IPS-18c (cell line): ENCODE data around the gene KRT73.

Experiments used
- H3K4me3 ChIP-seq: 2 replicates; pipeline ENCODE4 v1.7.0; 2013; ENCODE audit warnings: low read depth, mild to moderate bottlenecking, low read length, moderate library complexity; ENCODE audit not compliant: insufficient read depth
- H3K9me3 ChIP-seq: one replicate; pipeline ENCODE4 v1.6.1; 2013; ENCODE audit warnings: mild to moderate bottlenecking, low read length, moderate library complexity; ENCODE audit not compliant: control insufficient read depth, insufficient read depth

KRT73 gene

DNA sequence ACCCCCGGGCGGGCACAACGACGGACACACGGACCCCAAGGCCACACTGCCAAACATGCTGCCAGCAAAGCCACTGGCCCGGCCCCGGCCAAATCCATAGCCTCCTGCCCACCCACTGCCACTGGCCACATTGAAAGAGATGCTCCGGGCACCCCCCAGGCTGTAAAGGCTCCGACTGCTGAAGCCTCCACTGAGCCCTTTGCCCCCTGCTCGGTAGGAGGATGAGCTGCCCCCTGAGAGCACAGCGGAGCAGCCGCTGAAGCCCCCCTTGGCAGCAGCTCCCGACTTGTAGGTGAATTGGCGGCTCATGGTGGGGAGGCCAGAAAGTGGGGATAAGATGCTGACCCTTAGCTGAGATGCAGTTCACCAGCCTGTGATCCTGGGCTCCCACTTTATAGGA lies at the start of gene KRT73:
TSS of gene KRT73 (minus strand) at position 344 of the 400 bp plus-strand sequence. CDS start at position 309, 35 bp downstream.
- Histone ChIP-seq H3K4me3 (no peak within 1 kb of the TSS), H3K9me3 (no peaks in the 10 kb centered on the region)

DNA sequence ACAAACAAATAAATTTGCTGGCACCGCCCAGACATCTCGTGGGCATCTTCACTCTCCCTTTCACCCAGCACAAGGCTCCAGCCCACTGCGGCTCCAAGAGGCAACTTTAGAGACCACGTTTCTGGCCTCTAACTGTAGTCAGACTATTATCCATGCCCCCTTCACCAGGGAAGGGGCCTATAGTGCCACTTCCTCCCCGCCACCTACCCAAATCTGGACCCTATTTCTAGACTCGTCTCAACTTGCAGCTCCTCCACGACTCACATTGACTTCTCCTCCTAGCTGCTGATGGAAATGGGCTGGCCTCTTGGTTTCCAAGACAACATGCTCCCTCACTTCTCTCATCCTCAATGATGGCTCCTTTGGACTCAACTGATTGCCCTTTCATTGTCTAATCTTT lies 49.6 kb upstream of the KRT73 start:
- no peak overlapping the region for H3K4me3 ChIP-seq
- H3K9me3 ChIP-seq, result no peaks in the 10 kb centered on the region

DNA sequence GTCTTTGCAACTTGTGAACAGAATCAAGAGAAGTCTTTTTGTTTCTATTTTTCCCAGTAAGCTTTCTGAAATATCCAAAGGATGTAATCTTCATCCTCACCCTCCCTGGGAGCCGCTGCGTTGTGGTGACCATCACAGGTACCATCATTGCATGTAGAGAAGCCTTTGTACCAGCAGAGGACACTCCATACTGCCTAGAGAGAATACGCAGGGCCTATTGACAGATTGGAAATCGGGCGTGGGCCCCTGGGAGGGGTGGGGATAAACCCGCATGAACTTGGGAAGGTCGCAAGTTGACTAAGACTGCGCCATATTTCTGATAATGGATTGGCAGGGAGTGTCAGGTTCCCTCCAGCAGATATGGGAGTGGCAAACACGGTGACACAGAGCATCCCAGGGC lies 49.1 kb upstream of the KRT73 start:
- Histone ChIP-seq H3K9me3 (no peaks in the 10 kb centered on the region), H3K4me3 (no peak overlapping the region)

DNA sequence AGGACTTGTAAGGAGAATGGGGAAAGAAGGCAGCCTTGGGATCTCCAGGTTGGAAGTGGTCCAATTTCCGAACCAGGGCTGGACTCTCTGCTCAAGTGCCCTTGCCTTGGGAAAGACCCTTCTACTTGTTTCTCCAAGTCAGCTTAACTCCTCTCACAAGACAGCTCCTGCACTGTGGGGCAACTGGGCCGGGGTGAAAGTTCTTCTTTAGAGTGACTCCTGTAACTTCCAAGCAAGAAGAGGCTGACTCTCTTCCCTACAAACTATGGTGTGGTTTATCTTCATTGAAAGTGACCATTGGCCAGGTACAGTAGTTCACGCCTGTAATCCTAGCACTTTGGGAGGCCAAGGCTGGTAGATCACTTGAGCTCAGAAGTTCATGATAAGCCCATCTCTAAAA lies 48.1 kb upstream of the KRT73 start:
- no peak overlapping the region for H3K4me3 ChIP-seq
- no peaks in the 10 kb centered on the region for H3K9me3 ChIP-seq

DNA sequence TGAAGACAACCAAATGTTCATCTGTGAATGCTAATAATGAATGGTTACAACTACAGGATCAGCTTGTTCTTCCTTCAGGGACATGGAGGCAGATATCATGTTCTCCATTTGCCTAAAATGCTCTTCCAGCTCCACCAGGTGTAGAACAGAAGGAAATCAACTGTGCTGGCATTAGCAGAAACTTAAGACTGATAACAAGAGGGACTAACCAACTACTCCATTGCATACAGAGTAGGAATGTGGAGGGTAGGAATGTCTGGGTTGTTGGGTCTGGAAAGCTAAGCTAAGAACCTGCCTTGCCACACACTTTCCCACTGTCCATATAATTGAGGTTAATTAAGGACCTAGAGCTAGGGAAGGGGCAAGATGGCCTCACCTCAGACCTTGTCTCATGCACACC lies 45.1 kb upstream of the KRT73 start:
- Histone ChIP-seq H3K9me3 (no peaks in the 10 kb centered on the region), H3K4me3 (no peak overlapping the region)

DNA sequence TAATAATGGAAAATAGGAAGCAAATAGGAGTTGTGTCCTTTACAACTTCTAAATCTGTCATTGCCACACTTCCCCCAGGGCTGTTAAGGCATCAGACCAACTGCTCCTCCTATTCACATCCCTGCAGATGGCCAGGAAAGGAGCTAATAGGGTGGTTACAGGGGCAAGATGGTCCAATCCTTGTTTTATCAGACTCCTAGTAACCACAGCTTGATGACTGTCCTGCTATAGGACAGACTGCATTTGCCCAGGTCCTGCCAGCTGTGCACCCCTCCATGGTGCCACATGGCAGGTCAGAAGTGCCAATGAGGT lies 44.5 kb upstream of the KRT73 start:
- Histone ChIP-seq H3K9me3 (no peaks in the 10 kb centered on the region), H3K4me3 (no peak overlapping the region)

DNA sequence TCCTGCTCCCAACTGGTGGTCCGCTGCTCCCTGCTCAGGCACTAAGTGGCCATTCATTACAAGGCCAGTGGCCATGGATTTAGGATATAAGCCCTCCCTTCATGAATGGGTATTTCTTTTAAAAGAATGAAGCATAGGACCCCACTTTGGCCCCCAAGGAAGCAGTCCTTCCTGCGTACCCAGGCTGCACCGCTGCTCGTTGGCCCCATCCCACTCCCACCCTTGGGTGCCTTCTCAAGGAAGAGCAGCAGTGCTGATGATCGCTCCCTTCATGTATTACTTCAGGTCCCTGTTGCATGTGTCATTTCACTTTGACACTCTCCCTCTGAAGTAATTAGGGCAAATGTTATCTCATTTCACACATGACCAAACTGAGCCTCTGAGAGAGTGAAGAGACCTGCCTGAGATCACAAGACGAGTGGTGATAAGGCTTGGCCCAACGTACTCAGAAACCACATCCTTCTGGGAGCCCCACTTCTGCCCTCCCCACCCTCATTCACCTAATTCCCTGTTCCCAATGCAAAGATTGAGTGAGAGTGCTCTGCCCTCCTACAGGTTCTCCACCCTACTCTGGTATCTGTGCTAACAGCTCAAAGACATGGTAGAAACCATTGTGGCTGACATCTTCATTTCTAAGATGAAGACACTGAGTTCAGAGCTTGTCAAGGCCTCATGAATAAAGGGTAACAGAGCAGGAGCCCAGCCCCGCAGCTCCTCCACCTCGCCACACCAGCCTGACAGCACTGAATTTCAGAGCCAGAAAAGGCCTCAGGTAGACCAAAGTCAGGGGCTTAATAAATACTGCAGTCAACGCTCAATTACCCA lies 43.9 kb upstream of the KRT73 start:
- Histone ChIP-seq H3K4me3 (no peak overlapping the region), H3K9me3 (no peaks in the 10 kb centered on the region)

DNA sequence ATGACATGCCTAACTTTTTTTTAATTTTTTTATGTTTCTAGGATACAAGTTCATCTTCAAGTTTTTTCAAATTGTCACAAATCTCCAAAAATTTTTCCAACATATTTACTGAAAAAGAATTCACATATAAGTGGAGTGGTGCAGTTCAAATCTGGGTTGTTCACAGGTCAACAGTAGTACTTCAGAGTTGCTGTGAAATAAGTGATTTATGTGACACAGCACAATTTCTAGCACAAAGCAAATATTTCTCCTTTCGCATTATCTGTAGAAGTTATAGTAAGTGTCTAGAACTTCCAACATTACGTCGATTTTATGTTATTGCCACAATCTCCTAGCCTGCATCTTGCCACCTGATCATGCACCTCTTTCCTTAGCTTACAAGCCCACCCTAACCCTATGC lies 43.3 kb upstream of the KRT73 start:
- H3K4me3 ChIP-seq, result no peak overlapping the region

DNA sequence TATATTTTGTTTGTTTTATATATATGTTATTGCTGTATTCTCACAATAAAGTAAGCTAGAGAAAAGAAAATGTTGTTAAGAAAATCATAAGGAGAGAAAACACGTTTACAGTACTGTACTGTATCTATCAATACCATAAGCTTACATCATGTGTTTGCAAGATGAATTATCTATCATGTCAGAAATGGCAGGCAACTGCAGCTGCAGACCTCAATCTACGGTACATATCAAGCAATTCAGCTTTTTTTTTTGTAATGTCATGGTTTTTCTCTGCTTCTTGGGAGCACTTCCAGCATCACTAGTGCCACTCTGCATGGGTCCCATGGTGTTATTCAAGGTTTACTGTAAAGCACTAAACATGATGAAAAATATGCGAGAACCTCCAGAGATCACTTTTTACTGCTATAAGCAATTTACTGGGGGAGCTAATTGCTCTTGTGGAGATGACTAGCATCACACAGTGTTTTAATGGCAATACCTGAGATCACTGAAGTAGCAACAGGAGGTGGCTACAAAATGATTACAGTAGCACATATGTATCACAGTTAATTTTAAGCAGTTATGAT lies 42.7 kb upstream of the KRT73 start:
- no peaks in the 10 kb centered on the region for H3K9me3 ChIP-seq
- no peak overlapping the region for H3K4me3 ChIP-seq

More for the DNA sequence above, 43.3 kb upstream of the KRT73 start:
- H3K9me3 ChIP-seq, result no peaks in the 10 kb centered on the region

DNA sequence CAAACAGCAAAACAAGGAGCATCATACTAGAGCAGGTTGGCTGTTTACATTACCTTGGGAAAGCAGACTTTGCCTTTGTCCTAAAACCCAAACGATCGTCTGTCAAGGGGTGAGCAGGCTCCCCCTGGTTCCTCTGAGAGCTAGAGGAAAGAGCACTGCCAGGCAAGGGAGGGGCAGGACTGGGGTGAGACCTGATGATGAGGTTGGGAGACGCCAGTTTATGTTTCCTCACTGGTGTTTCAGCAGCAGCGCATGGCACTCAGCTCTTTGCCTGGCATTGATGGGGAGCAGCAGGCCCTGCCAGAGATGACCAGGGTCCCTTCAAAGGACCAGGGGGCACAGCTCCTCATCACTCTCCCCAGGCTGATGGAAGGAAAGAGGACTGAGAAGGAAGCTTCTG lies 41.6 kb upstream of the KRT73 start:
- no peak overlapping the region for H3K4me3 ChIP-seq
- no peaks in the 10 kb centered on the region for H3K9me3 ChIP-seq

DNA sequence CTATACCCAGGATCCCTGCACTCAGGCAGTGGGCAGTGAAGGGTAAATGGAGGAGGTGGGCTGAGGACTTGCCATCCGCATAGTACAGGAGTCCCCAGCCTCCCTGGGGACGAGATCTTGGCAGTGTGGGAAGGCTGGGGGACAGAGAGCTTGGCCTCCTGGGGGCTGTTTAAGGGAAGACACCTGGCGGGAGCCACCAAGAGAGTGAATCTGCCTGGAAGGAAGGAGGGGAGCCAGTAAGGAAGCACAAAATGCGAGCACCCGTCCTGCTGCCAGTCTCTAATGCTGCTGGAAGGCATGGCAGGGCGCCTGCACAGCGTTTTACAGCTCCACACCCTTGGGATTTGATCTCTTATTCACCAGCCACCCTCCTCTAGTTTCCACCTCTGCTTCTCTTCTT lies 41.0 kb upstream of the KRT73 start:
- no peaks in the 10 kb centered on the region for H3K9me3 ChIP-seq
- no peak overlapping the region for H3K4me3 ChIP-seq

DNA sequence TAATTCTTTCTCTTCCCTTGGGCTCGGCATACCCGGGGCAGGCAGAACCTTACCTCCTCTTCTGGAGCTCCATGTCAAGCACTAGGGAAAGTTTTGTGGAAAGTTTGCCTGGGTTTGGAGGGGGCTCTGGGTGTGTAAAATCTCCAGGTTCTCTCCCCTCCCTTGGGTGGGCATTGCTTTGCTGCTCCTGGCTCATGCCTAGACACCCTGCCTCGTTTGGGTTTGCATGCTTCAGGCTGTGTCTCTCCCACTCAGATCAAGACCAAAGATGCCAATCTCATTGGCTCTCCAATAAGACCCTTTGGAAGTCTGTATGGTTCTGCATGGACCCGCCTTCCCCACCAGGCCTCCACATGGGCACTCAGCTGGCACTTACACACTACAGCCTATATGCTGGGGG lies 39.8 kb upstream of the KRT73 start:
- Histone ChIP-seq H3K9me3 (no peaks in the 10 kb centered on the region), H3K4me3 (no peak overlapping the region)

DNA sequence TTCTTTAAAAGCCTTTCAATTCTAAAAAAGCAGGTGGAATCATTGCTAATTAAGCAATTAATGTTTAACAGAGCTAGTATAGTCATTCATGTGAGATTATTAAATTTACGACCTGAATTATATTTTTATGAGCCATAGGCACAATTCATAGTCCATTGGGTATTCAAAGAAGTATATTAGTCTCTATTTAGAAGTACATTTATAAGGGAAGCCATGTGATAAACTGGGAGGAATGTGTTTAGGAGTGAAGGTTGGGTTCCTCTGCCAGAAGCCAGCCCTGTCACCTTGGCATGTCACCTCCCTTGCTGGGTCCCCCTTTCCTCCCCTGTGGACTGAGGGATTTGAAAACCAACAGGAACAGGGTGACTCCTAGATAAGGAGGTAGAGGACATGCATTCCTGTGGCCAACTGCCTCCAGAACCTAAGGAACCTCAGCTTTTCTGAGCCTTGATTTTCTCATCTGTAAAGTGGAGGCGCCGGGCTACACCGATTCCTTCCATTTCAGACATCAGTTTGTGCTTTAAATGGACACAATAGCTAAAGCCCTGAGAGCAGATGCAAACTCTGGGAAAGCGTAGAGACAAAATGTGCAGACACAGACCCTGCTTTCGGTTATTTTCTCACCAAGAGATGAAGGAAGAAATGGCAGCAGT lies 39.0 kb upstream of the KRT73 start:
- H3K4me3 ChIP-seq, result no peak overlapping the region
- no peaks in the 10 kb centered on the region for H3K9me3 ChIP-seq

DNA sequence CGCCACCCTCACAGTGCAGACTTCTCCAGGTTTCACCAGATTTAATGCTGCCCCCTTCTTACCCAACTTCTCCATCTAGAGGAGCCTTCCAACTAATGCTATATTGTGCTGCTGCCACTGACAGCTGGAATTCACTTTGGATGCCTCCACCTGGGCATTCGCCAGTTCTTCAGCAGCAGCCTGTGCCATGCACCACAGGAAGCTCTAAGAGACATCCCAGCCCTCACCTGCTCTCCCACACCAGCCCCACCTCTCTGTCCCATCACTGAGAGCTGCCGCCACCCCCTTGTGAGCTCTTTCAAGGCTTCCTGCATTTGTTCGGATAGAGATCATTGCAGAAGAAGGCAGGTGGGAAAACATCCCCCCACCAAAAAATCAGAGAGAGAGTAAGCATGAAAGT lies 38.3 kb upstream of the KRT73 start:
- Histone ChIP-seq H3K4me3 (no peak overlapping the region), H3K9me3 (no peaks in the 10 kb centered on the region)

DNA sequence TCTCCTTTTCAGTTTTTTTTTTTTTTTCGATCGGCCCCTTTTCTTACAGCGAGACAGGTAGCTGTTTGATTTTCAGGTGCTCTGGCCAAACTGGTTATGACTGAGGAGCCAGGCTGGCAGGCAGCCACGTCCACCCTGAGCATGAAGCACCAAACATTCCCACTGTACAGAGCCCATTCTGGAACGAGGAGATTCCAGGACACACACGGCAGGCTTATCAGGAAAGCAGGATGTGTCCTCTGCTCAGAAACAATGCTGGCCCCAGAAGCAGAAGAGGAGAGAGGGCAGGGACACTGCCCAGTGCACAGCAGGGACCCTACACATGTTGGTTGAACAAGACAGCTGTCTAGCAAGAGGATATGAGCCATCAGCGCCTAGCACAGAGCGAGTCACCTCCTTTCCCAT lies 37.4 kb upstream of the KRT73 start:
- Histone ChIP-seq H3K4me3 (no peak overlapping the region), H3K9me3 (no peaks in the 10 kb centered on the region)

DNA sequence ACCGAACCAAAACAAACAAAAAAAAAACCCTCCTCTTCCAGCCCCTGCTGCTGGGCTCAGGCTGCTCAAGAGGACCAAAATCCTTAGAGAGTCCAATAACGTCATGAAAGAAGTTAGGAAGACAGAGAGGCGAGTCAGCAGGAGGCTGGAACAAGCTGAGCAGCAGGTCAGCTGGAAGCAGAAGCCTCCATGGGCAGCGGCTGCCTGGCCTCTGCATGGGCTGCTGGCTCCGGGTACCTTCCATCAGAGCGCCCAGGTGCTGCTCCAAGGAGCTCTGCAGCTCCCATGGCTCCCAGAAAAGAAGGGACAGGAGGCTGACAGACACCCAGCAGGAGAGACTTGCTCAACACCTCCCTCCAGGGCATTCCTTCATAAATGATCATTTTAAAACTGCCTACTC lies 36.9 kb upstream of the KRT73 start:
- H3K4me3 ChIP-seq, result no peak overlapping the region
- H3K9me3 ChIP-seq, result no peaks in the 10 kb centered on the region

DNA sequence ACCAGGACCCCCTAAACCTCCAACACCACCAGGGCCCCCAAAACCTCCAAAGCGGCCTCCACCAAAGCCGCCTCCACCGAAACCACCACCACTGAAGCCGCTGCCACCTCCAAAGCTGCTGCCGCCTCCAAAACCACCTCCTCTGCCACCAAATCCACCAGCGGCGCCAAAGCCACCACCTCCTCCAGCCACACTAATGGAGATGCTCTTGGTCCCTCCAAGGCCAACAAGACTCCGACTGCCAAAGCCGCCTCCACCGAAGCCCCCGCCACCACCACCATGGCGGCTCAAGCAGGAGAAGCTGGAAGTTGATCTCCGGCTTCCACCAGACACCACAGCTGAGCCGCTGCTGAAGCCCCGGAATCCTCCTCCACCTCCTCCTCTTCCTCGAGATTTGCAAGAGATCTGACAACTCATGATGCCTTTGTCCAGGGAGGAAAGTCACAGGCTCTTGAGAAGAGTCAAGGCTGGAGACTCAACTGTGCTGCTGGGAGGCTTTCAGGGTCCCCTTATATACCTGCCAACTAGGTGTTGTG lies 33.4 kb upstream of the KRT73 start, which contains the start of gene KRT2:
TSS of gene KRT2 (minus strand) at position 486 of the 536 bp plus-strand sequence. CDS start at position 417, 69 bp downstream.
- H3K9me3 ChIP-seq, result no peaks in the 10 kb centered on the region
- no peak within 1 kb of the TSS for H3K4me3 ChIP-seq

DNA sequence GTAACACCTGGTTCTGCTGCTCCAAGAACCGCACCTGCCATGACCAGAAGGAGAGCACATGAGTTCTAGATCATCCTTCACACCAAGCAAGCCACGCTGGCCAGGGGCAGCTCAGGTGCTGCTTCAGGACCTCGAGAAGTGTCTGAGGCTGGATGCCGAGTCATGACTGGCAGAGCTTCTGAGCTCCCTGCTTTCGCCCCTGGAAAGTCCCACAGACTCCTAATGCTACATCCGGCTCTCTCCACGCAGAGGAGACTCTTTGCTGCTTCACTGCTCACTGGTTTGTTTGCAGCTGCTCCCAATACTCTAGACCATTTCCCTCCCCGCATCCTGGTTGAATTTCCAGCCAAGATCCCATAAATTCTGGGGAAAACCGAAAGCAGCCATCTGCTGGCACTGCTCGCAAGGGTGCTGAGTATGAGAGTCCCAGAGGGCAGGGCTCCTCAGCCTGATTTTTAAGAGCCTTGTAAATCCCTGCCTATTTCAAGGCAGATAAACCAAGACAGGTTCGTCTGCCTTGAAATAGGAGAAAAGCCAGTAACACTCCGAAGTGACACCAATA lies 32.2 kb upstream of the KRT73 start:
- H3K9me3 ChIP-seq, result no peaks in the 10 kb centered on the region
- no peak overlapping the region for H3K4me3 ChIP-seq
